Kidney (tissue), 14 donors: ENCODE measurements around the gene FGF12. TPM values are rescaled to one million over a fixed set of nuclear protein-coding genes. Genes with fewer than 3 reads are reported as not detected.

Experiments
- DNase-seq, 5 donors: peaks; one replicate each; pipeline ENCODE4 v3.0.0-alpha.2; 2013 to 2020
- FAIRE-seq: peaks from 2 replicates; lab custom pipeline; 2012; peaks lifted over from hg19 to GRCh38; lab: Jason Lieb, UNC
- H3K27ac ChIP-seq, 2 donors: one replicate each; pipeline ENCODE4 v1.7.0; 2013; ENCODE audit warnings: low read depth in 2 of 2, low read length in 2 of 2, inconsistent platforms in 1 of 2
- H3K27me3 ChIP-seq: one replicate; pipeline ENCODE4 v1.7.1; 2013; ENCODE audit warnings: low read length, inconsistent platforms; ENCODE audit not compliant: control insufficient read depth, insufficient read depth
- H3K36me3 ChIP-seq, 3 donors: one replicate each; pipeline versions ENCODE4 v1.7.0 to v1.7.1; 2013; ENCODE audit warnings: low read length in 3 of 3, control low read depth in 1 of 3, inconsistent platforms in 1 of 3; ENCODE audit not compliant: insufficient read depth in 3 of 3, control insufficient read depth in 2 of 3
- H3K4me1 ChIP-seq, 3 donors: one replicate each; pipeline versions ENCODE4 v1.7.0 to v1.7.1; 2013; ENCODE audit warnings: low read length in 3 of 3, inconsistent platforms in 1 of 3, low read depth in 1 of 3; ENCODE audit not compliant: control insufficient read depth in 2 of 3, insufficient read depth in 2 of 3
- H3K4me3 ChIP-seq, 3 donors: one replicate each; pipeline versions ENCODE4 v1.7.0 to v1.8.1; 2013; ENCODE audit warnings: low read length in 3 of 3, control low read depth in 1 of 3, inconsistent platforms in 1 of 3
- H3K9ac ChIP-seq, 3 donors: one replicate each; pipeline versions ENCODE4 v1.7.0 to v1.7.1; 2013; ENCODE audit warnings: low read length in 3 of 3, control low read depth in 1 of 3, inconsistent platforms in 1 of 3
- H3K9me3 ChIP-seq, 3 donors: one replicate each; pipeline versions ENCODE4 v1.7.0 to v1.7.1; 2013; ENCODE audit warnings: low read length in 3 of 3, control low read depth in 1 of 3, inconsistent platforms in 1 of 3; ENCODE audit not compliant: control insufficient read depth in 2 of 3, insufficient read depth in 1 of 3
- intact Hi-C: fragments of 100-400 bp; cut with DNase I; formaldehyde crosslinking; loops from one replicate; pipeline ENCODE4 v1.11.1; 2022
- polyA plus RNA-seq: library from polyadenylated mRNA; stranded (reverse); fragments of 350-450 nt; fragmentation: Illumina TruSeq; extraction: RNeasy Lipid Tissue Mini Kit (QIAGEN cat#74804); gene quantifications from one replicate; pipeline ENCODE4 v1.2.3, GENCODE V29; 2014; ENCODE audit warnings: low read depth, low replicate concordance; ENCODE audit not compliant: insufficient read depth
- total RNA-seq: library from RNA; stranded (reverse); fragmentation: NEBNext Ultra II Directional; extraction: Animal tissue kit (Norgen Biotek cat#: 25700); gene quantifications from one replicate; pipeline ENCODE4 v1.2.1, GENCODE V29; 2021
- TF ChIP-seq, protein P1 (sequence below): IDR thresholded peaks from 3 replicates; pipeline ENCODE4 v1.5.1; 2012; ENCODE audit warnings: mild to moderate bottlenecking, moderate library complexity, borderline replicate concordance; ENCODE audit not compliant: insufficient read depth; ENCODE audit errors: extremely low read depth
- donor health status: control.
- donor health status: control.
- donor health status: control.
- donor health status: control.
- donor health status: control.
- donor health status: DM: yes; HTN: yes; CAD: no.
- donor health status: Normal renal cell carcinoma (clear cell type).

Gene FGF12
- total and polyA plus RNA-seq, 2 donors from 2014 or later: 1.8 to 3.7 TPM

GRCh38 chr3:192303235-192303634 lies 424.1 kb downstream of the FGF12 start:
- Histone ChIP-seq H3K9me3 (no peaks in the 10 kb centered on the region), H3K9ac (no peak overlapping the region), H3K27ac (no peak overlapping the region), H3K4me3 (no peak overlapping the region), H3K36me3 (no peaks in the 10 kb centered on the region), H3K27me3 (no peaks in the 10 kb centered on the region), H3K4me1 (no peaks in the 10 kb centered on the region)
- DNase-seq: peak in 1 of 5 donors; percentile 3
- intact Hi-C loops: no loop called here
- TF ChIP-seq, protein P1, sequence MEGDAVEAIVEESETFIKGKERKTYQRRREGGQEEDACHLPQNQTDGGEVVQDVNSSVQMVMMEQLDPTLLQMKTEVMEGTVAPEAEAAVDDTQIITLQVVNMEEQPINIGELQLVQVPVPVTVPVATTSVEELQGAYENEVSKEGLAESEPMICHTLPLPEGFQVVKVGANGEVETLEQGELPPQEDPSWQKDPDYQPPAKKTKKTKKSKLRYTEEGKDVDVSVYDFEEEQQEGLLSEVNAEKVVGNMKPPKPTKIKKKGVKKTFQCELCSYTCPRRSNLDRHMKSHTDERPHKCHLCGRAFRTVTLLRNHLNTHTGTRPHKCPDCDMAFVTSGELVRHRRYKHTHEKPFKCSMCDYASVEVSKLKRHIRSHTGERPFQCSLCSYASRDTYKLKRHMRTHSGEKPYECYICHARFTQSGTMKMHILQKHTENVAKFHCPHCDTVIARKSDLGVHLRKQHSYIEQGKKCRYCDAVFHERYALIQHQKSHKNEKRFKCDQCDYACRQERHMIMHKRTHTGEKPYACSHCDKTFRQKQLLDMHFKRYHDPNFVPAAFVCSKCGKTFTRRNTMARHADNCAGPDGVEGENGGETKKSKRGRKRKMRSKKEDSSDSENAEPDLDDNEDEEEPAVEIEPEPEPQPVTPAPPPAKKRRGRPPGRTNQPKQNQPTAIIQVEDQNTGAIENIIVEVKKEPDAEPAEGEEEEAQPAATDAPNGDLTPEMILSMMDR: no peak
- no peak for FAIRE-seq

DNA sequence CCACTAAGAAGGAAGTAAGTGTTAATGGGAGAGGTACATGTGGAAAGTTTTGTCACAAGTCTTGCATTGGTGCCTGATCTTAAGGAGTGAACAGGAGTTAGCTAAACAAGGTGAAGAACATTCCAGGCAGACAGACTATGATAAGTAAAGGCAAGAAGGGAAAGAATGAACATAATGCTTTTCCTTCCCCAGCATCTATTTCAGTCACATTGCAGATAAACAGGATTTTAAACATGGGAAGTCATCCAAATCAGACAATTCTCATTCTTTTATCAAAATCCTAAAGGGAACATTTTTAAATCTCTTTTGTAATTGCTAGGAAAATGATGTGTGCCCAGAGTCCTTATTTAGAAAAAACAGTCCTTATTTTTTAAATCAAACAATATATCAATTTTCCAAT lies 424.6 kb downstream of the FGF12 start:
- Histone ChIP-seq H3K9ac (no peak overlapping the region), H3K4me3 (no peak overlapping the region), H3K9me3 (no peaks in the 10 kb centered on the region), H3K27ac (no peak overlapping the region), H3K36me3 (no peaks in the 10 kb centered on the region), H3K27me3 (no peaks in the 10 kb centered on the region), H3K4me1 (no peaks in the 10 kb centered on the region)
- FAIRE-seq: no peak
- intact Hi-C loops: no loop called here
- TF ChIP-seq, protein P1: no peak
- DNase-seq: no peak

DNA sequence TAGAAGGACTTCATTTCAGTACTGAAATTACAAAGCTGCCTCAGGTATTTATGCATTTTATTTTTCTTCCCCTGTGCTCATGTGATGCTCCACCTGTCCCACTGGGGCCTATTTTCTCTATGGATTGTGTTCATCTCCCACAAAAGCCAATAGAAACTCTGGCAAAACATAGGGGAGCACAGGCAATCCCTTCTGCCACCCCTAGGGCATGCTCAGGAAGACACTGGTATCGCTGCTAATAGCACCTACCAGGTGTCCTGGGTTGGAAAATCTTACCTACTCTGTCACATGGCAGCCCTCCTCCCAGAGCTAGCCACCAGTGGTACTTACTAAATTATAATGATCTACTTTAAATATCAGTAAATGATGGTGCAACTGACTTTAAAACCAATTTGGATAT lies 427.4 kb downstream of the FGF12 start:
- no peak for FAIRE-seq
- Histone ChIP-seq H3K9ac (no peak overlapping the region), H3K4me1 (no peaks in the 10 kb centered on the region), H3K27ac (no peak overlapping the region), H3K4me3 (no peak overlapping the region), H3K9me3 (no peaks in the 10 kb centered on the region), H3K27me3 (no peaks in the 10 kb centered on the region), H3K36me3 (no peaks in the 10 kb centered on the region)
- DNase-seq: no peak
- TF ChIP-seq, protein P1: no peak
- intact Hi-C loops: no loop called here

GRCh38 chr3:192296845-192297244 lies 430.5 kb downstream of the FGF12 start:
- H3K27ac ChIP-seq: no peak overlapping the region
- FAIRE-seq (no peak), DNase-seq (no peak)
- H3K9me3 ChIP-seq: no peaks in the 10 kb centered on the region
- no peak overlapping the region for H3K9ac ChIP-seq
- H3K27me3 ChIP-seq: no peaks in the 10 kb centered on the region
- intact Hi-C loops: no loop called here
- H3K36me3 ChIP-seq: no peaks in the 10 kb centered on the region
- H3K4me1 ChIP-seq: no peaks in the 10 kb centered on the region
- TF ChIP-seq, protein P1: no peak
- no peak overlapping the region for H3K4me3 ChIP-seq
